ENCODE measurements around the gene ATAD5. TPM values are rescaled to one million over a fixed set of nuclear protein-coding genes. Genes with fewer than 3 reads are reported as not detected.

ATAD5 gene
- total RNA-seq, 1 donor from 2014 or later = 36.2 TPM

- no peak for DNase-seq (ENCODE audit: low spot score)
- no peak overlapping the region for H3K27ac Mint-ChIP-seq
- no peaks in the 10 kb centered on the region for H3K9me3 ChIP-seq (ENCODE audit: low read depth)
- H3K36me3 ChIP-seq = peaks cover 13% of the 10 kb centered on the region
- H3F3A ChIP-seq (ENCODE audit: low read depth) = peaks cover 57% of the 10 kb centered on the region
- H3K4me2 ChIP-seq = no peak overlapping the region
- no peak overlapping the region for H3K27ac ChIP-seq
- H3K4me1 ChIP-seq = no peaks in the 10 kb centered on the region
- H3K27me3 ChIP-seq = no peaks in the 10 kb centered on the region
- no peak overlapping the region for H3K9ac ChIP-seq
- no peak overlapping the region for H2AFZ ChIP-seq (replicated peaks)
- TF ChIP-seq EZH2phosphoT487 (IDR thresholded peaks at IDR 0.05) = no peak
- no peaks in the 10 kb centered on the region for H3K4me1 Mint-ChIP-seq
- H3K79me2 ChIP-seq (ENCODE audit: low read depth) = no peaks in the 10 kb centered on the region
- H4K20me1 ChIP-seq (ENCODE audit: low read depth) = no peaks in the 10 kb centered on the region
- H3K27me3 Mint-ChIP-seq (ENCODE audit: insufficient read depth, low read depth) = peaks cover 4% of the 10 kb centered on the region
- peaks cover 29% of the 10 kb centered on the region for H3K36me3 Mint-ChIP-seq
- no peak overlapping the region for H3K4me3 ChIP-seq
- H3K9me3 Mint-ChIP-seq = no peaks in the 10 kb centered on the region
- no peak overlapping the region for H3K4me3 Mint-ChIP-seq
These were observed 35.8 kb upstream of the ATAD5 start for GRCh38 chr17:30796016-30796415.

- Mint-ChIP-seq H3K27ac (no peak overlapping the region), H3K36me3 (peaks cover 34% of the 10 kb centered on the region), H3K4me1 (peaks cover 6% of the 10 kb centered on the region), H3K9me3 (no peaks in the 10 kb centered on the region), H3K27me3 (ENCODE audit: insufficient read depth, low read depth) (peaks cover 2% of the 10 kb centered on the region), H3K4me3 (no peak overlapping the region)
- peaks cover 7% of the 10 kb centered on the region for H3K4me1 ChIP-seq
- H3K4me2 ChIP-seq = no peak overlapping the region
- peaks cover 9% of the 10 kb centered on the region for H3F3A ChIP-seq (ENCODE audit: low read depth)
- peaks cover 2% of the 10 kb centered on the region for H3K36me3 ChIP-seq
- H3K27me3 ChIP-seq = no peaks in the 10 kb centered on the region
- H3K4me3 ChIP-seq = no peak overlapping the region
- no peak for DNase-seq (ENCODE audit: low spot score)
- H3K27ac ChIP-seq = no peak overlapping the region
- TF ChIP-seq EZH2phosphoT487 (IDR thresholded peaks at IDR 0.05) = no peak
- no peak for TF ChIP-seq CTCF (IDR thresholded peaks at IDR 0.05)
- TF ChIP-seq EZH2 (IDR thresholded peaks at IDR 0.05) = no peak
- peaks cover 24% of the 10 kb centered on the region for H3K79me2 ChIP-seq (ENCODE audit: low read depth)
- no peaks in the 10 kb centered on the region for H3K9me3 ChIP-seq (ENCODE audit: low read depth)
- H2AFZ ChIP-seq (replicated peaks) = no peak overlapping the region
- peaks cover 24% of the 10 kb centered on the region for H4K20me1 ChIP-seq (ENCODE audit: low read depth)
- H3K9ac ChIP-seq = no peak overlapping the region
These were observed 30.1 kb upstream of the ATAD5 start for GRCh38 chr17:30801671-30802070.

- no peak overlapping the region for H3K27ac Mint-ChIP-seq
These were observed 25.8 kb upstream of the ATAD5 start for GRCh38 chr17:30805944-30806456.

More at GRCh38 chr17:30805944-30806456, 25.8 kb upstream of the ATAD5 start:
- no peak overlapping the region for H3K27ac ChIP-seq
- no peak overlapping the region for H2AFZ ChIP-seq (replicated peaks)
- H3K27me3 ChIP-seq = no peaks in the 10 kb centered on the region
- H3K27me3 Mint-ChIP-seq (ENCODE audit: insufficient read depth, low read depth) = no peaks in the 10 kb centered on the region
- H3K4me2 ChIP-seq = no peak overlapping the region
- DNase-seq (ENCODE audit: low spot score) = no peak
- peaks cover 6% of the 10 kb centered on the region for H3K4me1 Mint-ChIP-seq
- peaks cover 21% of the 10 kb centered on the region for H3K36me3 Mint-ChIP-seq
- peaks cover 12% of the 10 kb centered on the region for H3F3A ChIP-seq (ENCODE audit: low read depth)
- H3K4me1 ChIP-seq = peaks cover 7% of the 10 kb centered on the region
- H4K20me1 ChIP-seq (ENCODE audit: low read depth) = peaks cover 54% of the 10 kb centered on the region
- H3K79me2 ChIP-seq (ENCODE audit: low read depth) = peaks cover 60% of the 10 kb centered on the region
- no peaks in the 10 kb centered on the region for H3K9me3 Mint-ChIP-seq
- H3K36me3 ChIP-seq = no peaks in the 10 kb centered on the region
- no peak for TF ChIP-seq EZH2phosphoT487 (IDR thresholded peaks at IDR 0.05)
- TF ChIP-seq CTCF (IDR thresholded peaks at IDR 0.05) = peak; percentile 13
- H3K9ac ChIP-seq = no peak overlapping the region
- no peak overlapping the region for H3K4me3 ChIP-seq
- H3K9me3 ChIP-seq (ENCODE audit: low read depth) = no peaks in the 10 kb centered on the region
- H3K4me3 Mint-ChIP-seq = no peak overlapping the region
